Activated CD4-positive, alpha-beta memory T cell treated with anti-CD3 and anti-CD28 coated beads for 36 hours (primary cell): Measurements from ENCODE around the gene HEBP1. TPM values are rescaled to one million over a fixed set of nuclear protein-coding genes. Genes with fewer than 3 reads are reported as not detected.

ENCODE experiments used
- CTCF ChIA-PET: fragments of 350-600 bp; sonication (Branson Sonifier 250); formaldehyde crosslinking; loops from one replicate; lab custom pipeline; 2021; ENCODE audit warnings: antibody characterized with exemption, inconsistent platforms; lab: Charles Lee
- POLR2A ChIA-PET: fragments of 350-600 bp; sonication (Branson Sonifier 250); formaldehyde crosslinking; loops from one replicate; lab custom pipeline; 2021; ENCODE audit warnings: antibody characterized with exemption; lab: Charles Lee
- DNase-seq: peaks from one replicate; pipeline ENCODE4 v3.0.0-alpha.2; 2020
- H3K27ac Mint-ChIP-seq: one replicate; pipeline ENCODE4 v1.8.0; 2021; ENCODE audit warnings: mixed read lengths
- H3K27me3 Mint-ChIP-seq: one replicate; pipeline ENCODE4 v1.8.0; 2021; ENCODE audit warnings: mixed read lengths
- H3K36me3 Mint-ChIP-seq: one replicate; pipeline ENCODE4 v1.8.0; 2021; ENCODE audit warnings: mixed read lengths
- H3K4me1 Mint-ChIP-seq: one replicate; pipeline ENCODE4 v1.8.0; 2021; ENCODE audit warnings: low read depth, mixed read lengths
- H3K4me3 Mint-ChIP-seq: one replicate; pipeline ENCODE4 v1.8.0; 2021; ENCODE audit warnings: mild to moderate bottlenecking, mixed read lengths
- H3K9me3 Mint-ChIP-seq: one replicate; pipeline ENCODE4 v1.8.0; 2021; ENCODE audit warnings: mixed read lengths
- intact Hi-C: fragments of 100-400 bp; cut with micrococcal nuclease; formaldehyde crosslinking; loops from one replicate; pipeline ENCODE4 v1.15.1; 2023
- total RNA-seq, 2 experiments: library from RNA; stranded (reverse); gene quantifications; one replicate each; pipeline ENCODE4 v1.2.3, GENCODE V29; 2021

Gene HEBP1
- total RNA-seq, 2 experiments from 2014 or later = 20.5 to 22.4 TPM

DNA sequence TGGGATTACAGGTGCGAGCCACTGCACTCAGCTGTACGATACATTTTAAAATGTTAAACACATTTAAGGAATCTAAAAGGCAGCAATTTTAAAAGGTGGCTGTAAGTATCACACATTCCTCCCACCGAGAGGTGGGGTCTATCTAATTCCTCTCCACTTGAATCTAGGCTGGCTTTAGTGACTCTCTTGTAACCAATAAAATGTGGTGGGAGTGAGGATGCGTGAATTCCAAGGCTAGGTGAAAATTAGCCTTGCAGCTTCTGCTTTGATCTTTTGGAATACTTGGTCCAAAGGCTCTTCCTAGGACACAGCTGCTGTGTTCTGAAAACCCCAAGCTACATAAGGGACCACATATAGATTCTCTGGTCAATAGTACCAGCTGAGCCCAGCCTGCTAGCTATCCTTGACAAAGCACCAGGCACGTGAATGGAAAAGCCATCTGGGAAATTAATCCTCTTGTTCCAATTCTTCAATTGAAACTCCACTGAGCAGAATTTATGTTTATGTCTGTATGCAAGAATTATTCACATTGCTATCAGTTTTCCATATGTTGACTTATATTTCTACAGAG is 39.3 kb downstream of the HEBP1 start:
- no peak overlapping the region for H3K27ac Mint-ChIP-seq
- POLR2A ChIA-PET = no interaction called here
- intact Hi-C loops = no loop called here

DNA sequence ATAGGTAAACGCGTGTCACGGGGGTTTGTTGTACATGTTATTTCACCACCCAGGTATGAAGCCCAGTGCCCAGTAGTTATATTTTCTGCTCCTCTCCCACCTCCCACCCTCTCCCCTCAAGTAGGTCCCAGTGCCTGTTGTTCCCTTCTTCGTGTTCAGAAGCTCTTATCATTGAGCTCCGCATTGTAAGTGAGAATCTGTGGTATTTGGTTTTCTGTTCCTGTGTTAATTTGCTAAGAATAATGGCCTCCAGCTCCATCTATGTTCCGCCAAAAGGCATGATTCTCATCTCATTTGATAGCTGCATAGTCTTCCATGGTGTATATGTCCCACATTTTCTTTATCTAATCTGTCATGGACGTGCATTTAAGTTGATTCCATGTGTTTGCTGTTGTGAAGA is 41.2 kb downstream of the HEBP1 start:
- H3K4me1 Mint-ChIP-seq = no peaks in the 10 kb centered on the region
- H3K9me3 Mint-ChIP-seq = no peaks in the 10 kb centered on the region
- peaks cover 7% of the 10 kb centered on the region for H3K27me3 Mint-ChIP-seq
- ChIA-PET POLR2A (no interaction called here), CTCF (no interaction called here)
- H3K27ac Mint-ChIP-seq = no peak overlapping the region
- intact Hi-C loops = no loop called here
- H3K4me3 Mint-ChIP-seq = no peak overlapping the region
- no peaks in the 10 kb centered on the region for H3K36me3 Mint-ChIP-seq
- no peak for DNase-seq

More for the DNA sequence above, 39.3 kb downstream of the HEBP1 start:
- Mint-ChIP-seq H3K4me3 (no peak overlapping the region), H3K9me3 (no peaks in the 10 kb centered on the region), H3K27me3 (peaks cover 7% of the 10 kb centered on the region), H3K36me3 (no peaks in the 10 kb centered on the region), H3K4me1 (no peaks in the 10 kb centered on the region)
- no peak for DNase-seq
- CTCF ChIA-PET = interaction anchor here (1.1 kb wide), 1 partner anchor 44 kb away, joined by 4 read pairs; no protein-coding TSS in a partner anchor

DNA sequence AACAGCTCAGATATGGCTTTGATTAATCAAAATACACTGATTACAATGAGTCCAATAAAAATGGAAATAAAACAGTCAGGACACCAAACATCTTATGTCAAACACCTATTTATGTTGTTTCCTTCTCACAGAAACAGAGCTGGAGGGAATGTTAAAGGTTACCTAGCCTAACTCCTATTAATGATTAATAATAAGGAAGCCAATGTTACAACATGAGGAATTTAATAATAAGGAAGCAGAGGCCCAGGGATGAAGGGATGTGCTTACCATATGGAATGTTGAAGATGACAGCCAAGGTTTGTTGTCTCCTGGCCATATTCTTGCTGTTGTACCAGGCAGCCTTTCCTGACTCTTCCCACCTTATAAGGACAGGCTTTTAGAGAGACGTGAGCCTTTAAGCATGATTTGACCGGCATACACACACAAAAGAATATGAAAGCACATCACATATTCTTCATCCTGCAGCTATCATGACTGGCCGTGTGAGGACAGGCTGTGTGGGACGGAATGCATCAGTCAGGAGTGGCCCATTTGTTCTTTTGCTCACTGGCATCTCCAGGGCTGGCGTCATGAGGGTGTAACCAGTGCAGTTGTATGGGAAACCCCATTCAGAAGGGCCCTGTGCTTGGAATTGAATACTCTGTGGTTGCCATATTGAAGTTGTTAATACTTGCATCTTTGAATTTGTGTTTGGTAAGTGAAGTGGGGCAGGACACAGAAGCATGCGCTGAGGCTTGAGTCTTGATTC is 45.0 kb downstream of the HEBP1 start:
- Mint-ChIP-seq H3K4me1 (no peaks in the 10 kb centered on the region), H3K9me3 (no peaks in the 10 kb centered on the region), H3K4me3 (no peak overlapping the region), H3K27ac (no peak overlapping the region), H3K27me3 (peaks cover 3% of the 10 kb centered on the region), H3K36me3 (no peaks in the 10 kb centered on the region)
- CTCF ChIA-PET = interaction anchor here (0.8 kb wide), 1 partner anchor 300 kb away, joined by 3 read pairs; no protein-coding TSS in a partner anchor
- DNase-seq = no peak
- intact Hi-C loops = no loop called here
- POLR2A ChIA-PET = no interaction called here

DNA sequence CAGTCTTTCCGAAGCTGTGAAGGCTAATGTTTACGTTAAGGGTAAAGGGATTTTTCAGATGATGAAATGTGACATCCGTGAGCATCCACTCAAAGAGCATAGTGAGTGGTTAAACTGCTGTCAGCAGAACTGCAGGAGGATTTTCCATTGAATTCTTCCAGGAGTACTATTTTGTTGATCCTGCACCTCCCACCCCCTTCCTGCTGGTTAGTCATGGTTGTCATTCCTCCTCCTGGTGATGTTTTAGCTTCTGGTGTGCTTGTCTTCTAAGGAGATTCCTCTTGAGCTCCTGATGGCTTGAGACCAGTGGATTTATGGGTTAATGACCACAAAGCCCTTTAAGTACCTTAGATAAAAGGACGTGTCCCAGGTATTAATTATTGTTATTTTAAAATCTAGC is 45.7 kb downstream of the HEBP1 start:
- intact Hi-C loops = no loop called here
- Mint-ChIP-seq H3K36me3 (no peaks in the 10 kb centered on the region), H3K27me3 (peaks cover 3% of the 10 kb centered on the region), H3K9me3 (no peaks in the 10 kb centered on the region), H3K4me1 (no peaks in the 10 kb centered on the region), H3K27ac (no peak overlapping the region), H3K4me3 (no peak overlapping the region)
- no peak for DNase-seq
- ChIA-PET CTCF (interaction anchor here (0.7 to 0.8 kb wide), 2 partner anchors 301 to 627 kb away, joined by 3 read pairs; no protein-coding TSS in a partner anchor), POLR2A (no interaction called here)

DNA sequence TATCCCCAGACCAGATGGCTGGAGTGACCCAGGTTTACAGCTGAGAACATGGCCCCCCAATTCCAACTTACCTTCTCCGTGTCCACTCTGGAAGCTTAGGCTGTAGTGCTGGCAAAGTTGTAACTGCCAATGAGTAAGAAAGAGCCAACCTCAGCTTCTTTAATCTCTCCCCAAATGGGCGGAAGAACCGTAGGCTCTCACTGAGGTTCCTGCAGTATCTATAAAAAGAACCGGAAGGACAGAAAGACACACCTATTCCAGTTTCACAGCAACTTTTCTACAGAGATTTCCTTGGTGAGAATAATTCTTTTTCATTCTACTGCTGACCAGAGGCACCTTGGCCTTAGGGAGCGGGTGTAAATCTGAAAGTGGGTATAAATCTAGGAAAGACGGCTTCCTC is 48.0 kb downstream of the HEBP1 start, which contains the start of gene GPRC5D:
Gene GPRC5D, minus strand, starts transcription at position 135 of the 400 bp plus-strand sequence. CDS start 1,786 bp downstream, outside the sequence.
- H3K4me1 Mint-ChIP-seq = peaks cover 3% of the 10 kb centered on the region
- ChIA-PET POLR2A (interaction anchor here (0.7 kb wide), 1 partner anchor 129 kb away, joined by 4 read pairs; no protein-coding TSS in a partner anchor), CTCF (no interaction called here)

DNA sequence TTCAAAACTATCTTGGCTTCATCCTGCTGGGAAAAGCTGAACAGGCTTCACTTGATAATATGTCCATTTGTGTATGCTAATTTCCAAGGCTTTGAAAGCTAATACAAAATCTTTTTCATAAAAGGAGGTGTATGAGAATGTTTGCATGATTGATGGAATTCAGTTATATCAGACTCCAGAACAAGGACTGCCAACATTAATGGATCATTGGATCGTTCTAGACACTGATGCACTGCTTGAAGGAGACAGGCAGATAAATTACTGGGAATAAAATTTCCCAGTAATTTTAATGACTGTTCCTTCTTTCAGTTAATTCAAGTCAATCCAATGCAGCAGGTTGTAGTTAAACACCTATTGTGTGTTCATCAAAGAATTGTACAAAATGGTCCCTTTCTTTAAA is 48.6 kb downstream of the HEBP1 start:
- no peaks in the 10 kb centered on the region for H3K27me3 Mint-ChIP-seq
- CTCF ChIA-PET = no interaction called here
- H3K4me1 Mint-ChIP-seq = peaks cover 3% of the 10 kb centered on the region
- H3K4me3 Mint-ChIP-seq = no peak overlapping the region
- no peaks in the 10 kb centered on the region for H3K36me3 Mint-ChIP-seq
- intact Hi-C loops = no loop called here
- no peak for DNase-seq
- POLR2A ChIA-PET = interaction anchor here (0.7 kb wide), 1 partner anchor 129 kb away, joined by 4 read pairs; no protein-coding TSS in a partner anchor
- H3K9me3 Mint-ChIP-seq = no peaks in the 10 kb centered on the region
- H3K27ac Mint-ChIP-seq = no peak overlapping the region

More for the DNA sequence above, 48.0 kb downstream of the HEBP1 start, which contains the start of gene GPRC5D:
- Mint-ChIP-seq H3K36me3 (no peaks in the 10 kb centered on the region), H3K27ac (no peak within 1 kb of the TSS), H3K9me3 (no peaks in the 10 kb centered on the region), H3K27me3 (no peaks in the 10 kb centered on the region), H3K4me3 (no peak within 1 kb of the TSS)
- DNase-seq = no peak
- intact Hi-C loops = no loop called here

DNA sequence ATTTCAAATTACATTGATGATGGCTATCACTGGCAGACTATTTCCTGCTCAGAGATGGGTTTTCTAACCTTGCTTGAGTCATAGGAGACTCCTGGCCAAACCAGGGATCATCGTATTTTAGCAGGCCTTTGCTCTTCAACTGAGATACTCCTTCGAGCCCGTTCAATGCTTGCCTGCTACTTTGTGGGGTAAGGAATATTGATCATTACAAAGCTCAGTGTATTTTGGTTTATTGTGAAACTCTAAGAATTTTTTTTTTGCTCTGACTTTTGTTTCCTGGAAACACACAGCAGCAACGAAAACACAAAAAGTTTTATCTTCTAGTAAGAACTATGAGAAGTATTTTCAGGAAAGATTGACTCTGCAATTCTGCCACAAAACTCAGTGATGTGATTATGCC is 52.2 kb downstream of the HEBP1 start:
- H3K4me3 Mint-ChIP-seq = no peak overlapping the region
- CTCF ChIA-PET = interaction anchor here (0.7 to 1.4 kb wide), 2 partner anchors 31 to 38 kb away, joined by 3 to 4 read pairs; no protein-coding TSS in a partner anchor
- no peaks in the 10 kb centered on the region for H3K27me3 Mint-ChIP-seq
- no peak overlapping the region for H3K27ac Mint-ChIP-seq
- H3K36me3 Mint-ChIP-seq = no peaks in the 10 kb centered on the region
- H3K4me1 Mint-ChIP-seq = peaks cover 3% of the 10 kb centered on the region
- intact Hi-C loops = no loop called here
- DNase-seq = no peak
- no peaks in the 10 kb centered on the region for H3K9me3 Mint-ChIP-seq
- POLR2A ChIA-PET = no interaction called here

DNA sequence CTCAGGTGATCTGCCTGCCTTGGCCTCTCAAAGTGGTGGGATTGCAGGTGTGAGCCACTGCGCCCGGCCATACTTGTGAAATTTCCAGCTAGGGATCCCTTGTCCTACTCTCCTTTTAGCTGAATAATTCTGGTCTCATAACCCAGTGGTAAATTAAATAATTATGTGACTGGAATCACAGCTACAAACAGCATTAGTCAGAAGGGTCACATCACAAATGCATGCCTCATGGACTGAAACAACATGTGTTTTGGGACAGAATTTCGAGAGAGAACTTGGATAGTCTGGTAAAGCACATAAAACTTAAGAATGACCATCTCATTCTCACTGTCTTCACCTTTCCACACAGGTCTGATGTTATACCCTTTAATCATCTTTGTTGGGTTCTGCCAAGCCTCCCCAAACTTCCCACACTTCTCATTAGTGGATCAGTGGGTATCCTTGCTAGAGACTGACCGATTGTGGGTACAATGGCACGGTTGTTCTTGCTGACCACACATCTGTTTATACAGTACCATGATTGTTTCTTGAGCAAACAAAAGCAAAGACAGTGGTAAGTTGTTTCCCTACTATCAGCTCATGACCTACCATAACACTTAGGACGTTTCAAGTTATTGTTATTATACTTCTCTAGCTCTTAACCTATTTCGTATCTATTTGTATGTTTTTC is 53.2 kb downstream of the HEBP1 start:
- CTCF ChIA-PET = interaction anchor here (0.5 to 1.4 kb wide), 3 partner anchors 30 to 331 kb away, joined by 3 to 4 read pairs (median 3); no protein-coding TSS in a partner anchor
- Mint-ChIP-seq H3K9me3 (no peaks in the 10 kb centered on the region), H3K27me3 (no peaks in the 10 kb centered on the region), H3K27ac (no peak overlapping the region), H3K36me3 (no peaks in the 10 kb centered on the region), H3K4me3 (no peak overlapping the region), H3K4me1 (peaks cover 3% of the 10 kb centered on the region)
- DNase-seq = no peak
- POLR2A ChIA-PET = no interaction called here
- intact Hi-C loops = no loop called here

DNA sequence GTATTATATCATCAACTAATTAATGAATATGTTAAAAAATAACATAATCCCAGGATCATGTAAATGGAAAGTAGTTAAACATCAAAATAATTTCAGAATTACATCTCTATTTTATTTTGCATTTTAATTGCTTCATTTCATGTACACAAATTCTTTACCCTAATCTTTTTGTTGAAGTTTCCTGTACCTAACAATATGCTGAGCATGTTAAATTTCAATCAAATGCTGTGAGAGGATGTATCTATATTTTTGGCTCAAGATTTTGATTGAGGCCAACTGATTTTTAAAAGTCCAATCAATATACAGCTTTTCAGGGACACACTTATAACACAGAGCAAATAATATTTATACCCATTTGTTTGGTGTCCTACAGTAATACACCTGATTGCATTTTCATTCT is 54.5 kb downstream of the HEBP1 start:
- peaks cover 3% of the 10 kb centered on the region for H3K4me1 Mint-ChIP-seq

DNA sequence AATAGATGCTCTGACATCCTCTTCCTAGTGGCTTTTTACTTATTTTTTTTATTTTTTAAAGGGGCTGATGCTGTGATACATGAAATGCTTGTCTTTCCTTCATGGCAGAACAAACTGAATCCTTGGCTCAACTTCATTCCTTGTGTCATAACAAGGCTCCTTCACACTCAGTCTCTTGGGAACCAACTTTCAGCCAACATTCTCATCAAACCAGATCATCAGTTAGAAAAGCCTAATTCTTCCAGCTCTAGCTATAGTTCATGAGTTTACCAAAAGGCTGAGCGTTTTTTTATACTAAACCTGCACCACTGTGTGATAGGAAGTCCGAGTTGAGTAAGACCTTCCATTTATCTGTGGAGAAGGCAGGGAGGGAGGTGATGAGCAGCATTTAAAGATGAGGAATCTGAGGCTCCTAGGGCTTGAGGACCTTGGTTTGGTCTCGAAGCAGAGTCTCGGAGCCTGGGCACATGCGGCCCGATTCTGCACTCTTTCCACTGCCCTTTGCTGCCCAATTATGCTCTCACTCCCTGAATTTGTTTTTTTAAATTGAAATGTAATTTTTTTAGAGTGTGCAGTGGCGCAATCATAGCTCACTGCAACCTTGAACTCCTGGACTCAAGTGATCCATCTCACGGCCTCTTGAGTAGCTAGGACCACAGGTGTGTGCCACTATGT is 56.3 kb downstream of the HEBP1 start:
- CTCF ChIA-PET = interaction anchor here (0.5 kb wide), 1 partner anchor 94 kb away, joined by 3 read pairs; no protein-coding TSS in a partner anchor
- H3K36me3 Mint-ChIP-seq = no peaks in the 10 kb centered on the region
- no peaks in the 10 kb centered on the region for H3K9me3 Mint-ChIP-seq
- POLR2A ChIA-PET = no interaction called here
- intact Hi-C loops = no loop called here
- H3K4me3 Mint-ChIP-seq = no peak overlapping the region
- no peak for DNase-seq
- H3K4me1 Mint-ChIP-seq = peaks cover 3% of the 10 kb centered on the region
- no peaks in the 10 kb centered on the region for H3K27me3 Mint-ChIP-seq
- H3K27ac Mint-ChIP-seq = no peak overlapping the region

More for the DNA sequence above, 54.5 kb downstream of the HEBP1 start:
- ChIA-PET CTCF (interaction anchor here (1.0 kb wide), 1 partner anchor 332 kb away, joined by 3 read pairs; no protein-coding TSS in a partner anchor), POLR2A (no interaction called here)
- no peaks in the 10 kb centered on the region for H3K9me3 Mint-ChIP-seq
- H3K4me3 Mint-ChIP-seq = no peak overlapping the region
- H3K27me3 Mint-ChIP-seq = no peaks in the 10 kb centered on the region
- no peak for DNase-seq
- intact Hi-C loops = no loop called here
- H3K36me3 Mint-ChIP-seq = no peaks in the 10 kb centered on the region
- H3K27ac Mint-ChIP-seq = no peak overlapping the region

DNA sequence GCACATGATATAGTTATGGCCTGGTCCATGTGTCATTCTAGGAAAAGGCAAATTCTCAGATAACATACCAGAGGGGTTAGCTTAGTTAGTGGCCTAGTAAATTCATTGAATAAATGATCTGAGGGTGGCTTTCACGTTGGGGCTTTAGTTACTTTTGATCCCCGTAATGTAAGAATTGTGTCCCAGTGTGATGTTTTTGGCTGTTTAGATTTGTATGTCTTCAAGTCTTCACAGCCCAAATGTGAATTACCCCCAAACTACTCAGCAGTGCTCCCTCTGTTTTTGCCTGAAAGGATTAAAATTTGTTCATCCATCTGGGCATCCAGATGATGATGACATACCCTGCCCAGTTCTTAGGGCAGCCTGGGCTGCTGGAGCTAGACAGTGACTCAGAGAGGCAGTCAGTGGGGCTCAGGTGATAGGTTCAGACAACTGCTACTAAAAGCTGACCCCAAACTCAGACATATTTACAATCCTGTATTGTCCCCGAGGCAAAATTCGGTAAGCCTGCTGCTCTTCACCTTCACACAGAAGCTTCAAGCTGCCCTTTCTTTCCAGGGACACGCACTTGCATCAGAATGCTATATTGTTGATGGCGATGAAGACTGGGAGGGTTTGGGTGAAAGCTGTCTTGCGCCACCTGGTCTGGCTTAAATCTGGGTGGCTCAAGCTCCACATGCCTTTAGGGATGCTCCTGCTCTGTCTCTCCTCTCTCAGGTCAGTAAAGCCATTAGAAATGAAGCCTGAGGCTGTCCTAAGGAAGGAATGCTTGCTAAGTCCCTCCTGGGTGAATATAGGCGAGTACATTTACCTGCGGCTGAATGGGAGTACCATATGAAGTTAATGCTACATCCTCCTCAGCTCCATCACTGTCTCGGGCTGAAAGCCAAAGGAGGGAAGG is 58.4 kb downstream of the HEBP1 start:
- intact Hi-C loops = no loop called here
- Mint-ChIP-seq H3K4me3 (no peak overlapping the region), H3K27me3 (no peaks in the 10 kb centered on the region), H3K9me3 (no peaks in the 10 kb centered on the region), H3K4me1 (no peaks in the 10 kb centered on the region), H3K36me3 (no peaks in the 10 kb centered on the region), H3K27ac (no peak overlapping the region)
- ChIA-PET CTCF (interaction anchor here (1.3 to 1.8 kb wide), 2 partner anchors 25 to 271 kb away, joined by 4 to 5 read pairs; no protein-coding TSS in a partner anchor), POLR2A (no interaction called here)
- DNase-seq = no peak
